Measurements from ENCODE around the gene RBL1. TPM values are rescaled to one million over a fixed set of nuclear protein-coding genes. Genes with fewer than 3 reads are reported as not detected.

Gene RBL1
- total and polyA plus RNA-seq, 2 of the 4 experiments (the other 2 are of a cell fraction) = 3.3 to 7.5 TPM

Small RNA genes lying within 50 kb of the gene (microRNA-seq; reads per million reads assigned to microRNA genes)
- not detected for gene RPS3AP3 (ENCODE audit: insufficient read depth, insufficient read length)

Small RNA genes lying within 50 kb of the gene (small RNA-seq; reads per million reads assigned to genes)
- gene RPS3AP3 = 0 reads per million in 5 experiments

Other genes with a start within 250 kb of the RBL1 start
- gene TLDC2, start 219.9 kb downstream of the RBL1 start, total RNA-seq (2012; rRNA removed) = under 0.01 and 0.18 TPM in 2 replicates
- 0.07 and 0.19 TPM in 2 replicates for gene TLDC2, start 219.9 kb downstream of the RBL1 start, polyA plus RNA-seq (2012; rRNA removed)
- gene SAMHD1, start 144.3 kb downstream of the RBL1 start, total RNA-seq (2012; rRNA removed) = 14.9 and 19.7 TPM in 2 replicates
- gene SAMHD1, start 144.3 kb downstream of the RBL1 start, polyA plus RNA-seq (2012; rRNA removed) = 5.5 and 6.3 TPM in 2 replicates
- gene RPN2, start 83.3 kb upstream of the RBL1 start, total RNA-seq (2012; rRNA removed) = 232 and 305 TPM in 2 replicates
- gene RPN2, start 83.3 kb upstream of the RBL1 start, polyA plus RNA-seq (2012; rRNA removed) = 468 and 481 TPM in 2 replicates
- gene MROH8, start 83.6 kb upstream of the RBL1 start, total RNA-seq (2012; rRNA removed) = 1.1 and 1.8 TPM in 2 replicates
- gene MROH8, start 83.6 kb upstream of the RBL1 start, polyA plus RNA-seq (2012; rRNA removed) = 0.62 and 1.3 TPM in 2 replicates
- not detected in 2 replicates for gene GHRH, start 165.8 kb upstream of the RBL1 start, total RNA-seq (2012; rRNA removed)
- not detected in 2 replicates for gene GHRH, start 165.8 kb upstream of the RBL1 start, polyA plus RNA-seq (2012; rRNA removed)
- 24.4 and 28.9 TPM in 2 replicates for gene MANBAL, start 193.7 kb upstream of the RBL1 start, total RNA-seq (2012; rRNA removed)
- 98.6 and 109 TPM in 2 replicates for gene MANBAL, start 193.7 kb upstream of the RBL1 start, polyA plus RNA-seq (2012; rRNA removed)

All from IMR-90 (cell line).